Stimulated activated CD4-positive, alpha-beta T cell treated with anti-CD3 and anti-CD28 coated beads, Interleukin-4, amount 100 ng/mL, for 24 hours (primary cell): ENCODE data around the gene PDP2.

Source experiments
- DNase-seq: peaks from one replicate; pipeline ENCODE4 v3.0.0-alpha.2; 2020

Gene PDP2

DNA sequence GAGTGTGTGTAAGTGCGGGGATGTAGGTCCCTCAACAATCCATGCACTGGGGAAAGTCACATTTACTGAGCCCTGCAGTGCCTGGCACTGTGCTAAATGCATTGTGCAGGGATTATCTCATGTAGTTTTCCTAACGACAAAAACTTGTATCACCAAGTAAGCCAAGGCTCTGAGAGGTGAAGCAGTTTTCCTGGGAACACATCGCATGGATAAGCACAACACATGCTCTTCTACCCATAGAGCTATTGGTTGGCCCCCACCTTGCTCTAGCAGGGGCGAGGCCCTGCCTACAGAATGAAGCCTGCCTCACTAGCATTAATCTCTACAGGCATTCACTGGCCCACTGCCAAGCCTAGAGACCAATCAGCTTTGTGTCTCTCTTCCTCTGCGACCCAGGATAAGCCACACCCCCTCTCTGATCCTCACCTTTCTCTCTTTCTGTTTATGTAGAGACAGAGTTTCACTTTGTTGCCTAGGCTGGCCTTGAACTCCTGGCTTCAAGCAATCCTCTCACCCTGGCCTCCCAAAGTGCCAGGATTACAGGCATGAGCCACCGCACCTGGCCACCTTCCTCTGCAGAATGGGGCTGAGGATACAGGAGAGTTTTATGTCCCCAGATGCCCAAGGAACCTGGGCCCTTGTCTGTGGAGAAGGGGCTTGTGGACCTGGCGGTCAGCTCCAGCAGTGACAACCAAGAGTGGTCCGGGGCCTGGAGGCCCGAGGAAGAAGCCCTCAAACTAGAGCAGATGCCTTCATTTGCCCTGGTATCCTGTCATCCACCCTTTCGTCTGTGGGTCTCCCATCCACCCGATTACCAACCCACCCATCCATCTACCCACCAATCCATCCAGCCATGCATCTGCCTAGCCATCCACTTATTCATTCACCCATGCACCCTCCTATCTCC is 25.6 kb downstream of the PDP2 start:
- no peak for DNase-seq

DNA sequence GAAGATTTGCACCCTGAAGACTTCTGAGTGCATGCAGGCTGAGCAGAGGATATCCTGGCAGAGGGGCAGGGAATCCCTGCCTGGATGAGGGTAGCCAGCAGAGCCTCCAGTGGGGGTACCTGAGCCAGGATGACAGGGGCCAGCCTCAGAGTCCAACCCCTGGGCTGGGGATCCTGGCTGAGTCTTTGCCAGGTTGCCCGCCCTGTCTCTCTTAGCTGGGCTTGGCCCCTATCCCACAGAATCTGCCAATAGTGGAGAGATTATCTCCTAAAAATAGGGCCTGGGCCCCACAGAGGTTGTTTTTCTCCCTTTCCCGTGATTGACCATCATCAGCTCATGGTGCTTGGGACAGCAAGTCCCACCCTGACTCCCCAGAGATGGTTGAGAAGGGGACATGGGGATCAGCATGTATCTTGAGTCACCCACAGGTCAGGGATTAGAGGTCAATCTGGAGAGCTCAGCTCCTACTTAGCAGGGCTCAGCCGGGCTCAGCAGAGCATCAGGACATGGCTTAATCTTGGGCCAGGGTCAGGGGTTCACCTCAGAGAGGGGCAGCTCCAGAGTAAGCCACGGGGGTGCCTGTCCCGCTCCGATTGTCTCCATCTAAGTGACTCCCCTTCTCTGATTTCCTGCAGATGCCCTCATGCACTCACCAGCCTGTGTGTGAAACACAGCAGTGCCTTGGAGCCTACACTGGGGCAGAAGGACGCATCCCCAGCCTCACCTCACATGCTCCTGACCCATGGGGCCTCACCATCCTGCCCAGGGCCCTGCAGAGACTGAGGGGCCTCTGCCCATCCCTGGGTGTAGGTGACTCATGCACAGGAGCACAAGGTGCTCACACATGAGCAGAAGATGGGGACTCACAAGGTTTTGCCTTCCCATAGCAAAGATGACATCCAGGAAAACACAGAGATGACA is 26.9 kb downstream of the PDP2 start:
- no peak for DNase-seq

DNA sequence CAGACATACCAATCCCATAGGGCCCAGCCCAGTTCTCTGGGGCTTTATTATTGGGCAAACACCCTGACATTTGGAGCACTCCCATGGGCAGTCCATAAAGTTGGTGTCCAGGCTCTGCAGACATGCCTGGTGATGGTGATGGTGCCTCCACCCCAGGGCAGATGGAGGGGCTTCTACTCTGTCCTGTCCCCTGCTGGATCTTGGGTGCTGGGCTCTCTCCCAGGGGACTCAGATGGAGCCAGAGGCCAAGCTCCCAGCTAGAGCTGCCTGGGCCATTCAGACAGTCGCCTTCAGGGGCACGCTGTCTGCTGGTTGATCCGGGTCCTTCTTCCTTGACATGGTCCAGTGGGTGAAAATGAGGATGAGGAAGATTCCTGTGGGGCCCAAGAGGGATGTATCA is 27.8 kb downstream of the PDP2 start:
- DNase-seq: no peak

DNA sequence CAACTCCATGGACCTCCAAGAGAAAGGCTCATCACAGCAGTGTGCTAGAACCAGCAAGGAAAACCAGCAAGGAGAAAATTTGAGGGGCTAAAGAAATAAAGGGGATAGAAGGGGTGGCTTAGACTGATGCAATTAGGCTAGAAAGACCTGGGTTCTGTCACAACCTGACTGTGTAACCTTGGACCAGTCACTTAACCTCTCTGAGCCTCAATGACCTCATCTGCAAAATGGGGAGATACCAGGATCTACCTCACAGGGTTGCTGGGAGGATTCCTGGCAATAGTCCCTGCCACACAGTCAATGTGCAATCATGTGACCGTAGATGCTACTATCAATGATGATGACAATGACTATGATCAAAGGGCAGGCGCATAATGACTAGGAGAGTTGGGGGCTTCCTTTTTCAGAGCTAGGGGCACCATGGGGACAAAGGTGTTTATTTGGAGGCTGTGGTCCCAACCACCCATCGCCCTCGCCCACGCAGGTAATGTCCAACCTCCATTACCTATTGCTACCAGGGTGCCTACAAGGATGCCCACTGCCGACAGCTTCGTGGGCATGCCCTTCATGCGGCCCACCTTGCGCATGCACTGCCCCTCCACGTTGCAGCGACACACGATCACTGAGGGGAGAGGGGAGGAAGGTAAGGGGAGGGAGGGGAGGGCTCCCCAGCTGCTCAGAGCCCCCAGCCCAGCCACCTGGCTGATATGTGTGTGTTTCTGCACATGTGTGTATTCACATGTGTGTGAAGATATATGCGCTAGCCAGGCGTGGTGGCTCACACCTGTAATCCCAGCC is 28.6 kb downstream of the PDP2 start:
- no peak for DNase-seq

DNA sequence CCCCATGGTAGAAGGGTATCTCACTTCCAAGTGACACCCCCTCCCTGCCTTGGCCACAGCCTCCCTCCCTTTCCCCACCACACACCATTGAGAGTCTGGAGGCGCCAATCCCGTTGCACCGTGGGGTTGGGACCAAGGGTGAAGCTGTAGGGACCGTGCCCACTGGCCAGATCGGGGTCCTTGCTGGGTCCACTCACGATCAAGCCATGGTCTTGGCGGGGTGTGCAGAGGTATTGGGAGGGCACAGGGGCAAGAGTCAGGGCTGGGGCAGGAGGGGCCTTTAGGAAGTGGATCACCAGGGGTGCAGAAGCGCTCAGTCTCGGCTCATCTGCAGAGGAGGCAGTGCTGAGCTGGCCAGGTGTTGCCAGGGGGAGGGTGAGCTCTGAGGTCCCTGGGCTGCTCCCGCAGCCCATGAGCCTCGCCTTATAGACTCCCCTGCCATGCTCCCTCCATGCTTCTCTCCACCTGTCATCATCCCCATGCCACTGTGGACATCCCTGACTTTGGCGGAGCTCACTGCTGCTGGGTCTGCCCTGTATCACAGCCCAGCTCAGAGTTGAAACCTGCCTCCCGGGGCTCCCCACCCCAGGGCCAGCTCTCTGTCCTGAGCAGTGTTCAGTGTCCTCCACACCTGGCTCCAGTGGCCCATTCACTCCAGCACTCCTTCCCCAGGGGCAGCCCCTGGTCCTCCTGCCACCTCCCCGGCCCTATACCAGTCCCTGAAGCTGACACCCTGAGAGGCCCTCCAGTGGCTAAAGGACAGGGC is 30.0 kb downstream of the PDP2 start:
- no peak for DNase-seq

DNA sequence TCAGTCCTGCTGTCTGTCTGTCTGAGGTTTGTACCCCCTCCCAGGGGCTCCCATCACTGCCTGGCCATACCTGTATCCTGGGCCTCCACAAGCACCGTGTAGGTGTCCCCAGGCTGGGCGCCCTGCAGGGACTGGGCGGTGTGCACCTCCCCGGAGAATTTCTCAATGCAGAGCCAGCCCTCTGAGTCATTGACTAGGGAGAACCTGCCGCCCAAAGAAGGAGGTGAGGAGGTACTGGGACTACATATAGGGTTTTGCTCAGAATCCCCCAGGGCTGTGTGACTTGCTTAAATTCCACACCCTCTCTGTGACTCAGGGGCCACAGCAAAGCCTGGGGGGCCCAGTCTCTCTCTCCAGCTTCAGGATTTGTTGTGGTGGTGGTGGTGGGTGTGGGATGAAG is 30.8 kb downstream of the PDP2 start:
- DNase-seq: no peak

DNA sequence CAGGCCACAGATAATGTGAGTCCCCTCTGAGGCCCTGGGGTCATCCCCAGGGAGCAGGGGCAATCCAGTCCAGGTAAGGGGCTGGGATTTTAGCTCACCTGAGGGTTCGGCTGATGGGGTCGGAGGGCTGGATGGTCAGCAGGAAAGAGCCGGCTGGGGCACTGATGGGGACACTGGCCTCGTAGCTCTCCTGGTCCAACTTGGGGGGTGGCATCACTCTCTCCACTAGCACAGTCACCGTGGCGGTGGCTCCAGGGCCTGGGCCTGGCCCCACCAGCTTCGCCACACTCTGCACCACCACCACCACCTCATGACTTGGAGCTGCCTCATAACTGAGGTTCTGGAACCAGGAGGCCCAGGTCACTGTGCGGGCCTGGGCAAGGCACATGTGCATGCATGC is 31.5 kb downstream of the PDP2 start:
- no peak for DNase-seq

DNA sequence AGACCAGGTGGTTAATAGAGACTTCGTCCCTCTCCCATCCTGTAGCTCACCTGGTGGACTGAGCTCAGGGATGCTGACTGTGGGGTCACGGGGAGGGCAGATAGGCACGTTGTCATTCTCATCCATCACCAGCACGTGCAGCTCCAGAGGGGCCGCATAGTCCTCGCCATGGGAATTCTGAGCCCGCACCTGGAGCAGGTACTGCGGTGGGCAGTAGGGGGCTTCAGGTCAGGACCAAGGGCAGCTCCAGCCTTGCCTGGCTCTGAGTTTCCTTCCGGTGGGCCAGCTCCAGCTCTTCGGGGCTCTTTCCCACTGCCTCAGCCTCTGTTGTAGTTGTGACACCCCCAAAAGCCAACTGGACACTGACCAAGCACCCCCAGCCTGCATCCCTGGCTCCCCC is 32.8 kb downstream of the PDP2 start:
- DNase-seq: no peak

DNA sequence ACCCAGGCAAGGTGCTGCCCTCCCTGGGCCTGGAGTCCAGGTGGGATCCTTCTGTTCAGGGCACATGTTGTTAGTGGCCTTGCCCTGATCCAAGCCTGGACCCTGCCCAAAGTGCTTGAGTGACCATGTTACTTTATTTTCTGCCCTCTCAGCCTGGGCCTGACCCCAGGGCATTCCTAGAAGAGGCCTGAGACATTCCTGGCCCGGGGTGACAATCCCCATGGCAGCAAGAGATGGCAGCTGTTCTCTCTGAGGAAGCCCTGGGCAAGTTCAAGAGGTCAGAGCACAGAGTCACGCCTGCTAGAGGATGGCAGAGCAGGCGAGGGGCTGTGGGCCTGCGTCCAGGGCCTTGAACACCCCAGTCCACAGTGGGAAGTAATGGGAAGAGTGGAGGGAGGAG is 33.4 kb downstream of the PDP2 start:
- DNase-seq: no peak

DNA sequence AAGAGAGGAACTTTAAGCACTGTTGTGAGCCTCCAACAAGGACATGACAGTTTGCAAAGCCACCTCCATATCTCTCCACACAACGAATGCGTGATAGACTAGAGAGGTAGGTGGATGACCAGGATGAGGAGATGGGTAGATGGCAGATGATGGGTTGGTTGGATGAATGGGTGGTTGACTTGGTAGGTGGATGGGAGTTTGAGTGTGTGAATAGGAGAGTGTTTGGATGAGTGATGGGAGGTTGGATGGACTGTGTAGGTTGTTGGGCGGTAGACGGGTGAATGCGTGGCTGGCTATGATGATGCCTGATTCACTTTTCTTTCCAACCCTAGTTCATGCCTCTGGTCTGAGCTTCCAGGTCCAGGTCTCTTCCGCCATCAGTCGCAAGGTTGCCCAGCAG is 34.2 kb downstream of the PDP2 start:
- DNase-seq: no peak

DNA sequence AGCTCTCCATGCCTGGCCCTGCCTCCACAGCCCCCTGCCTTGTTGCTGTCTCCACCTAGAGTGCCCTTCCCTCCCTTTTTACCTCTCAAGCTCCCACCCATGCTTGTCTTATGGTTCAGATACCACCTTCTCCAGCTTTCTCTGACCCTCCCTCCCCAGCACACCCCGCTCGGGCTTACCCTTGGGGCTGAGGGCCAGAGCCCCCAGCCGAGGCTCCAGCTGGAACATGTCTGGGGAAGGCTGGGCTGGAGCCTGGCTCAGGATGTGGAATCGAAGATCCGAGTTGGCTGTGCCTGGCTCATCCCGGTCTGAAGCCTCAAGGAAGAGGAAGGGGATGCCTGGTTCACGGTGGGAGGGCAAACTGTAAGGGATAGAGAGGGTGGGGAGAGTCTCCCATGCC is 34.7 kb downstream of the PDP2 start:
- DNase-seq: no peak

DNA sequence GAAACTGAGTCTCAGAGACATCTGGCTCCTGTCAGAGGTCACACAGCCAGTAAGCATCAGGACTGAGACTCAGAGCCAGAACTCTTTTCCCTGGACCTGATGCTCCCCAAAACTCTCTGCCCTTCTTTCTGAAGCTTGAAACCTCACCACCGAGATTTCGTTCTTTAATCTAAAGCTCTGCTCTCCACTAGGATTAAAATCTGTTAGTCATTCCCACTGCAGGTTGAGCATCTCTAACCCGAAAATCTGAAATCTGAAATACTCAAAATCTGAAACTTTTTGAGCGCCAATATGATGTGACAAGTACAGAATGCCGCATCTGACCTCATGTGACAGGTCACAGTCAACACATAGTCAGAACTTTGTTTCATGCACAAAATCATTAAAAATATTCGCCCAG is 36.2 kb downstream of the PDP2 start:
- DNase-seq: no peak

DNA sequence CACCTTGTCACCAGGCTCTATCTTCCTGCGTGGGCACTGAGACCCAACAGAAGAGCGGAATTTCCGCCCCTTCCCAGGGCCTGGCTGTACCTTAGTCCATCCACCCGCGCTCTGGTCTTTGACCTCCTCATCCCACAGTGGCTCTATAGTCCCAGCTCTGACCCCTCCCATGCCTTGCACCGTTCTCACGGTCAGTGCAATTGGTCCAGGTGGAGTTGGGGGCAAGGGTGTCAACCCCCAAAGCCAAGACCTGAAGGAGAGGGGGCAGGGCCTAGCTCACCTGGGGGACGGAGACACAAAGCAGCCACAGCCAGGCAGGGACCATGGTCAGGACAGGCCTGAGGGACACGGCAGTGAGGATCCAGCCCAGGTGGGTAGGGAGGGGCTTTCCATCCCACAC is 37.4 kb downstream of the PDP2 start:
- no peak for DNase-seq

DNA sequence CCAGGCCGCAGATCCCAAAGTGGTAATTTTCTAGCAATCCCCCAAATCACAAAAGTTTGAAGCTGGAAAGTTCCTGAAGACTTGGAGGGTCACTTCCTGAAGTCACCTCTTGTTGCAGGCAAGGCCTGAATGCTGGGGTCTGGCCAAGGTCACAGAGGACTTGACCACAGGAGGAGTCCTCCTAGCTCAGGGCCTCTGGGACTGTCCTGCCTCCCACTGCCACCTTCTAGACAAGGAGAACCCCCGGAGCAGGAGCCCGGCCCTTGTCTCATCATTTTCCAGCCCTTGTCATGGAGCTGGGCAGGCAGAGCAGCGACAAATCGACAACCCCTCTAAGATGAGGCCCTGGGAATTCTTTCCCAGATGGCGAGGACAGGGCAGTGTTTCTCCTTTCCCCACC is 38.0 kb downstream of the PDP2 start:
- no peak for DNase-seq

DNA sequence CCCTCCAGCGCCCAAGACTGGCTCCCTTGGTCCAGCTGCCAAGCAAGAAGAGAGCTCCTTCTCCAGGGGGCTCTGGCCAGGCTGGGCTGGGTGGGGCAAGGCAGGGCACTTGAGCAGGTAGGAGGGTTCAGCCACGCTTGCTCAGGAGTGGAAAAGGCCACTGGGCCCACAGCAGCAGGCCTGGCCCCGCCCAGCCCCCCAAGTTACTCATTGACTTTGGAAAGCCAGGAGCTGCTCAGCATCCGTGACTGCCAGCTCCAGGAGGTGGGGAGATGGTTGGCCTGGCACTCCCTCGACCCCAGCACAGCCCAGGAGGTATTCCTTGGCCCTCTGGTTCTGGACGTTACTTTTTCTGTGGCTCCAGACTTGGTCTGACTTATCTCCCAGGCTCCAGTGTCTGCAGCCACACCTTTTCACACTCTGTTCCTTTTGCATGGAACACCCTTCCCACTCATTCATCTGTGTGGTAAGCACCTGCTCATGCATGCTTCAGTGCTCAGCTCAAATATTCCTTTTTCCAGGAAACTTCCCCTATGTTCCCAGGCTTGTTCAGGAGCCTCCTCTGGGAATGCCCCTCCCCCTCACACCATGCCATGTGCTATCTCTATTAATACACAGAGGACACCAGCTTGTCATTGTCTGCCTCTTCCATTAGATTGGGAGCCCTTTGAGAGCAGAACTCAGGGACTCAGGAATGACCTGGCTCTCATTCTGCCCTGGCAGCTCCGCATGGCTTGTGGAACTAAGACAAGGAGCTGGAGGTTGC is 38.7 kb downstream of the PDP2 start, which contains the start of gene CDH16:
TSS of gene CDH16 (minus strand) at position 83 of the 766 bp plus-strand sequence. CDS start 820 bp downstream, outside the sequence.
- no peak for DNase-seq

DNA sequence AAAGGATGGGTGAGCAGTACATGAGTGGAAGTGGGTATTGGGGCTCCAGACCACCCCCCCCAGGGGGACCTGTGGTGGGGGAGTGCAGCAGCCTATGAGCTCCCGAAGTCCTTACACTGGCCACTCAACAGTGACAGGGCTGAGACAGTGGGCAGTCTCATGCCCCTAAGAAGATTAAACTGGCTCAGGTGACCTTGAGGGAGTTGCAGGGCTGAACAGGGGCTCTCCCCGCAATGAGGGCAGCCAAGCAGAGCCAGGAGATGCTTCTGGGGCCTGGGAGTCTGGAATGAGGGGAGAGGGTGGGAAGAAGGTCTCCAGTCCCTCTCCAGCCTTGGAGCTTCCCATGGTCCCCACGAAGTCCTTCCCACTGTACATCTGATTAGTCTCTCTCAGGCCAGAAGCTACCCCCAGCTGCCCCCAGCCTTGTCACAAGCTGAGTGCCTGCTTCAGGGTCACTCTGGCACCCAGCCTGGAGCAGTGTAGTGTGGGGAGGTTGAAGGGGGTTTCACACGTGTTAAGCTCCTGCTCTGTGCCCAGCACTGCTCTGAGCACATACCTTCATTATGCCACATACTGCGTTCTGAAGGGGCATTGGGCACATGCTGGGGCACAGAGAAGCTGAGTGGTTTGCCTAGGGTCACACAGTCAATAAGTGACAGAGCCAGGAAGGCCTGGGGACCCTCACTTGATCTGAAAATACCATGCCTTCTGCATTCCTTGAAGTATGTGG is 39.4 kb downstream of the PDP2 start:
- no peak for DNase-seq

DNA sequence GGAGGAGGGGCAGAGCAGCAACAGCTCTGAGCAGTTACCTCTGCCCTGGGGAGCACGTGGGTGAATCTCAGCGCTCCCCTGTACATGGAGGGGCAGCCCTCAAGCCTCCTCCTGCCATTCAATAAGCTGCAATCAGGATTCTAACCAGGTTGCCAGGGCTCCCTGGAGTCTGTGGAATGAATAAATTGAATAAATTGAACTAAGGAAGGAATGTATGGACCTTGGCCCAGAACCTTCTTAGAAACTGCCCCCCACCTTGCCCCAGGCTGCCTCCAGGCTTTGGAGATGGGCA is 39.9 kb downstream of the PDP2 start:
- no peak for DNase-seq

DNA sequence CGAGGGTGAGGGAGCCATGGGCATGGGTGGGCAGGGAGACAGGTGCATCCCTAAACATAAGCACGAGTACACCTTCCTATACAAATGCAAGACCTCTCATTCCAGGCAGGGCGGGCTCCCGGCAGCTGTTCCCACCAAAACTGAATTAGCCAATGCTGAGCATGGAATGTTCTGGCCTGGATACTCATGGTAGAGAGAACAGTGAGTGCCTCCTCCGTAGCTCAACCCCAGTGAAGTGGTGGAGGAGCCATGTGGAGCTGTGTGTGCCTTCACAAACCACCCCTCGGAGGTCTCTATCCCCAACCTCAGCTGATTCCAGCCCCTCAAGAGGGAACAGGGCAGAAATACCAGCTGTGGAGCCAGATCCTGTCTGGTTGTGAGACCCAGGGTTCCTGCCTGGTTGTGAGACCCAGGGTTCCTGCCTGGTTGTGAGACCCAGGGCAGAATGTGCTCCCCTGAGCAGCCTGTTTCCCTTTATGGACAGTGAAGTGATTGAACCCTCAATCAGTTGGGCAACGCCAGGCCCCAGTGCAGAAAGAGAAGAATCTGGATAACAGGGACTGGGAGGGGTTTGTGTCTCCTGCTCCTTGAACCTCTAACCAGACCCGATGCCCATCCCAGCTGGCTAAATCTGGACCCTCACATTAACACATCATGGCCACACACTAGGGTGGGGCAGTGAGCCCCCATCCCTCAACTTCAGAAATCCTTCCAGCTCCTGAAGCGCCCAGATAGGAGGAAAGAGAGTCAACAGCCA is 40.8 kb downstream of the PDP2 start:
- DNase-seq: no peak

DNA sequence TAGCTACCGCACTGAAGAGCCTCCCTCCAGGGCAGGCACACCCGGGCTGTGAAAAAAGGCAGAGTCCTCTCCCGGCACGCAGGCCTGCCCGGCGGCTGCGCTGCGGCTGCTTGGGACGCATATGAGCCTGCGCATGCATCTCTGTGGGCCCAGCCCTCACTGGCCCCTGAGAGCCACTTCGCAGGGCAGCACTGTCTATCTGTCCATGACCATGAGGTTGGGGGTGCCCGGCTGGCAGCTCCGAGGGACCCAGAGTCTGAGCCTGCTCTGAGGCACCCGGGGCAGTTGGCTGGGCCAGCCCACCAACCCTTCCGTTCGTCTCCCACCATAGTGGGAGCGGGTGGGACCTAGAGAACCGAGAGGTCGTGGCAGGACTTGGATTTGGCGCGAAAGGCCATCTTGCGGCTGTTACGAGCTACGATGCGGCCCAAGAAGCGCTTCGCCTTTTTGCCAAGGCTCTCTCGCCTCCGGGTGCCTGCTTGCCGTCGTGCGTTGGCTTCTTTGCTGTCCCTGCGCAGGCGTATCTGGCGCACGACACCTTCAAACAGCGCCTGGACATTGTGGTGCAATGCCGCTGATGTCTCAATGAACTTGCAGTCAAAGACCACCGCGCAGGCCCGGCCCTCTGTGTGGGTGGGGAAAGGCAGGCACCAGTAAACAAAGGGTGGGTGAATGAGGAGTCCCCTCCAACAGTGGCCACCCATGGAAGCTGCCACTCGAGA is 41.6 kb downstream of the PDP2 start:
- DNase-seq: no peak
